HPDE6-E6E7 (cell line): ENCODE measurements around the gene CPLANE1.
"Not testable (repeated sequence)": the region's sequence is repeated elsewhere in the genome, so short reads cannot be mapped to it uniquely, and the experiment has no call there.

ENCODE experiments used
- DNase-seq: peaks from one replicate; pipeline ENCODE4 v3.0.0; 2011; ENCODE audit warnings: missing footprints; ENCODE audit errors: extremely low spot score

CPLANE1 gene

DNA sequence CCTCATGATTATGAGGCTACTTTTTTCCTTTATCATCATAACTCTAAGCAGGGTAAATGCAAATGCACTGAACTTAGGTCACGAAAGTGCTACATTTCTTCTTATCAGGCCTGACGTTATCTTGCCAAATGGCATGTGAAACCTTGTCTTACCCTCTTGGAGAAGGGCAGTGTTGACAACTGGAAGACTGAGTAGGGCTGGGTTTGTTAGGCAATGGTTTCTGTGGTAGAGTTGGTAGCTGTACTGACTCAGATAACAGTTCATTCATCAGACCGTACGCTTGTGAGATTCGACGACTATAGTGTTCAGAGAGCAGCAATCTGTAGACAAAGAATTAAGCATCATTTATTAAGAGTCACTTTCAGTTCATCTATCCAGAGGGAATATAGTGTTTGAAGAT is 127.7 kb downstream of the CPLANE1 start:
- no peak for DNase-seq

DNA sequence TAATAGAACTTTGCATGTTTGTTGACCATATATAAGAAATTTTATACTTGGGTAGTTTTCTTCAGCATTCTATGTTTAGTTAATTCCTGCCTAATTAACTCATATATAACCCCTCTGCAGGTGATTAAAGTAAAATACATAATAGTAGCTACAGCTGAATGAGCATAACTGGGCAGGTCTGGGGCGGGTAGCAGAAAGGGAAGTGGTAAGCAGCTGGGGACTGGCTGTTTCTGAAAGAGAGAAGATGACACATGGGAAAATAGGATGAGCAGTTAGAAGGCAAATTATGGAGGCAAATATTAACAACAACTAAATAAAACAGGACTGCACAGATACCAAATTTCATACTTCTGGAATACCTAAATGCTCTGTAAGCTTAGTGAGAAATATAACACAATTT is 128.1 kb downstream of the CPLANE1 start:
- DNase-seq = no peak

DNA sequence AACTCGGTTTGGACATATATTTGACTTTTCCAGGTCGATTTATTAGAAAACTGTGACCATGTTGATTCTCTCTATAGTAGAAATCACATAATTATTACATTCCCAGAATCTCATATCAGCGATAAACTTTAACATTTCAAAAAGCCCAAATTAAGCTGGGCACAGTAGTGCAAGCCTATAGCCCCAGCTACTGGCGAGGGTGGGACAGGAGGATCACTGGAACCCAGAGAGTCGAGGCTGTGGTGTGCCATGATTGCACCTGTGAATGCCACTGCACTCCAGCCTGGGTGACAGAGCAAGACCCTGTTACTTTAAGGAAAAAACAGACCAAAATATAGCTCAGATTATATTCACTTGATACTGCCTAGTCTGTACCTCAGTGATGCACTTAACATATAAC is 128.9 kb downstream of the CPLANE1 start:
- no peak for DNase-seq

DNA sequence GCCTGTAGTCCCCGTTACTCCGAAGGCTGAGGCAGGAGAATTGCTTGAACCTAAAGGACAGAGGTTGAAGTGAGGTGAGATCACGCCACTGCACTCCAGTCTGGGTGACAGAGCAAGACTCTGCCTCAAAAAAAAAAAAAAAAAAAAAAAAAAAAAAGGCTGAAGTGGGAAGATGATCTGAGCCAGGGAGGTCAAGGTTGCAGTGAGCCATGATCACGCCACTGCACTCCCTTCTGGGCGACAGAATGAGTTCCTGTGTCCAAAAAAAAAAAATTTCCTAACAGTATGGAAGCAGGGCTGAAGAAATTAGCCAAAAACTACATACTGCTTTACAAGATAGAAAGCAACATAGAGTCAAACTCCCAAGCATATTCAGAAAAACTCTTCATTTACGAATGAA is 132.8 kb downstream of the CPLANE1 start:
- no peak for DNase-seq

DNA sequence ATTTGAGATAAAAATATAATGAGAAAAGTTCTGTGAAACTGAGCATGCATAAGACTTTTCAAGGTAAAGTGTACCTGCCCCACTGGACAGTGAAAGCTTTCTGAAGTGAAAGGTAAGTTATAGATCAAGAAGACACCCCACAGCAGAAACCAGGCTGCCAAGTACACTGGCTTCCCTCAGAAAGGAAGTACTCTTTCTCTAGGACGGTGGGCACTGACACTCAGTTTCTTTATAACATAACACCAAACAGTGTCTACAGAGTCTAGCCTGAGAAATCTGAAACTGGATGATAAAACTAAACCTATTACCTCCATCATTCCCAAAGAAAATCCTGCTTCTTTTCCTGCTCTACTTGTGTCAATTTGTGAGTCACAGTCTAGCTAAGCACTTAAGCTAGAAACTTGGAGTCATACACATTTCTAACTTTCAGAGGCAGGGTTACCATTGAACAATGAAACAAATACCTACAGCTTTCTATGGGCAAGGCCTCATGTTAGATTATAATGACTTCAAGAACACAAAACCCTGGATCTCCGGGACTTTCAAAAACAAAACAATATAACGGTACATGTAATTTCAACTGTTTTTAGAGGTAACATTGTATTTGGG is 136.7 kb downstream of the CPLANE1 start:
- no peak for DNase-seq

DNA sequence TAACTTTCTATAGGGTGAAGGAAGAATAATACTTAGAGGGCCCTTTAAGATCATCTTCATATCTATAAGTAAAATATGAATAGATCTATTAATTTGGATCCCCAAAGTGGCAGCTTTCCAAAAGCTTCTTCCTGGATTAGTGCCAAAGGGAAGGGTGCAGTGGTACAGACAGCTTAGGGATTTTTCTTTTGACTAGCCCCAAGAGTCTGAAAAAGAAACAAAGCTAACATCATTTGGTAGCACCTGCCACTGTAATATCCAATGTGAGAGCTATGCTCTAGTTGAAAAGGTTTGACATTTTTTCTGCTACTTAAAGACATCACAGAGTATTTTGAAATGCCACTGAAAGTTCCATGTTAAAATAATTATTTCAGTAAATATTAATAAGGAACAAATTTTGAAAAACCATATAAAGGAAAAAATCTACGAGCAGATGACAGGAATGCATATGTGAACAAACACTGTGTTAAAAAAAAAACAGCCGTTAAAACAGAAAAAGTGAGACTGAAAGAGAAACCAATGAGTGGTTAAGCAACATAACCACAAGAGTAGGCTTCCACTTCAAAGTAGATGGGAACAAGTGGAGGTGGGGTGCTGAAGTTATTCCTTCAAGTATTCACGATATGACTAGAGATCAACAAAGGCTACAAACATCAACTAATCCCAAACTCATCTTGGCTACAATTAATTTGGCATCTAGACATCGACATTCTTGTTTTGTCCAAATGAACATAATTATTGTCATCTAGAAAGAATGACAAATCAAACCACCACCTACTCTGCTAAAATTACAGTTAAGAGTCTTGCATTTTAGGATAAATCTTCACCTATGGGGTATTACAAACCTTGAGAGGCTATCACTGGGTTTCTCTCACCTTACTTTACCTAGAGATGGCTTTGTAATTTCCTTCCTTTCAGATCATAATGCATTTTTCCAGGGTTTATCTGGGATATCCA is 137.5 kb downstream of the CPLANE1 start:
- no peak for DNase-seq

DNA sequence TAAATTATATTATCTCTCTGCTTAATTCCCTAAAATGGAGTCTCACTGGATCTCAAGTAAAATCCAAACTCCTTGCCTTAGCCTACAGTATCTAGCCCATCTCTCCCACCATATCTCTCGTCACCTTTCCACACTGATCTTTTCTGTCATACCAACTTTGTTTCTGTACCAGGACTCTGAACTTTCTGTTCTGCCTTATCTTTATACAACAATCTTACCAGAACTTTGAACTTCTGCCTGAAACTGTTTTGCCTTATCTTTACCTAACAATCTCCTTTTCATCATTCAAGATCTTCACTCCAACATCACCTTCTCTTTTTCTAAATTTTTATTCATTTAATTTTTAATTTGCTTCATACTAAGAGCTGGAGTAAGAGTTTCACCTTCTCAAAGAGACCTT is 139.0 kb downstream of the CPLANE1 start:
- no peak for DNase-seq

DNA sequence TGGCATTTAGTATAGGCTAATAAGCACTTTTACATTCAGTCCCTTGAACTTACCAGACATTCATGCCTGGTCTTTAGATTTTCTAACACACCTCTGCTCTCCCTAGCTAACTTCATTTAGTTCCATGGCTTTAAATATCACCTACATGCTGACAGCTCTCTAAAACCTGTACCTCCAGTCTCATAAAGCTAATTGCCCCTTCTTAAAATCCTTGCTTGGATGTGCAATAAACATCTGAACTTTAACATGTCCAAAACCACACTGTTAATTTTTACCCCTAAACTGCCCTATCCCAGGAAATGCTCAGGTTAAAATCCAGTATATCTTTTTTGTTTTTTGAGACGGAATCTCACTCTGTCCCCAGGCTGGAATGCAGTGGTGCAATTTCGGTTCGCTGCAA is 139.8 kb downstream of the CPLANE1 start:
- DNase-seq = no peak

DNA sequence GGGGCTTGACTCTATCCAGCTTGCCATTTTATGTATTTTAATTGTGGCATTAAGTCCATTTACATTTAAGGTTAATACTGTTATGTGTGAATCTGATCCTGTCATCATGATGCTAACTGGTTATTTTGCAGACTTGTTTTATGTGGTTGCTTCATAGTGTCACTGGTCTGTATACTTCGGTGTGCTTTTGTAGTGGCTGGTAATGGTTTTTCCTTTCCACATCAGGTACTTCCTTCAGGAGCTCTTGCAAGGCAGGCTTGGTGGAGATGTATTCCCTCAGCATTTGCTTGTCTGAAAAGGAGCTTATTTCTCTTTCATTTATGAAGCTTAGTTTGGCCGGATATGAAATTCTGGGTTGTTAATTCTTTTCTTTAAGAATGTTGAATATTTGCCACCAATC is 145.9 kb downstream of the CPLANE1 start:
- DNase-seq = no peak

DNA sequence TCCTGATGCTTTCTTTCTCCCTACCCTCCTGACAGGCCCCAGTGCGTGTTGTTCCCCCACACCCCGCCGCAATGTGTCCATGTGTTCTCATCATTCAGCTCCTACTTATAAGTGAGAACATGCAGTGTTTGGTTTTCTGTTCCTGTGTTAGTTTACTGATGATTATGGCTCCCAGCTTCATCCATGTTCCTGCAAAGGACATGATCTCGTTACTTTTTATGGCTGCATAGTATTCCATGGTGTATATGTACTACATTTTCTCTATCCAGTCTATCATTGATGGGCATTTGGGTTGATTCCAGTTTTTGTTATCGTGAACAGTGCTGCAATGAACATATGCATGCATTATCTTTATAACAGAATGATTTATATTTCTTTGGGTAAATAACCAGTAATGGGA is 149.9 kb downstream of the CPLANE1 start:
- not testable (repeated sequence) for DNase-seq

DNA sequence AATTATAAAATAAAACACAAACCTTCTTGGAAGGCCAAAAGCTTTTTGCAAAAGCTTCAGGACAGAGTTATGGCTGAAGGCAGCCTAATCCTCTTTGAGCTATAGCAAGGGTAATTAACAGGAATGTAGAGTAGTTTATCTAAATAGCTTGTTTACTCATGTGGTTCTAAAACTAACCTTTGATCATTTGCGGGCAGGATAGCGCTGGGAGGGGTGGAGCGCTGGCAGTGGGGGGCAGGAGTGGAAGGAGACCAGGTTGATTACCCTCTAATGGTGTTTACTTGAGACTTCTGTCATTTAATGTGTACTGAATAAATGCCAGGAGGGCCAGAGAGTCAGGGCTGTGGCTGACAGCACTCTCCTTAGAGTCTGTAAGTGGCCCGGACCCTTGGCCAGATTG is 155.4 kb downstream of the CPLANE1 start:
- not testable (repeated sequence) for DNase-seq

DNA sequence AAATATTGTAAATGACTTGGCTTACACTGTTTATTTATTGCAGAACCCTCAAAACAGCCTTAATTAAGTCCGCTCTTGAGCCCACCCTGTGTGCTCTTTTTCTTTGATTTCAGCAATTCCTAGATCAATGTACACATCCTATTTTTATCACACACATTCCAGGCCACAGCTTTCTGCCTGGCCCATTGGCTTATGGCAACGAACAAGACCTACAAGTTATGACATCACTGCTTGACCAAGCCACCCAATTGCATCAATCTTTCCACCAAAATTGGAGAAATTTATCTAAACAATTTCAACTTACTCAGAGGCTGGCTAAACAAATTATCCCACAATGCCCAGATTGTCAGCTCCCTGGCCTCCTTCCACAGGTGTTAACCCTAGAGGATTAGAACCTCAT is 158.4 kb downstream of the CPLANE1 start:
- DNase-seq = no peak

DNA sequence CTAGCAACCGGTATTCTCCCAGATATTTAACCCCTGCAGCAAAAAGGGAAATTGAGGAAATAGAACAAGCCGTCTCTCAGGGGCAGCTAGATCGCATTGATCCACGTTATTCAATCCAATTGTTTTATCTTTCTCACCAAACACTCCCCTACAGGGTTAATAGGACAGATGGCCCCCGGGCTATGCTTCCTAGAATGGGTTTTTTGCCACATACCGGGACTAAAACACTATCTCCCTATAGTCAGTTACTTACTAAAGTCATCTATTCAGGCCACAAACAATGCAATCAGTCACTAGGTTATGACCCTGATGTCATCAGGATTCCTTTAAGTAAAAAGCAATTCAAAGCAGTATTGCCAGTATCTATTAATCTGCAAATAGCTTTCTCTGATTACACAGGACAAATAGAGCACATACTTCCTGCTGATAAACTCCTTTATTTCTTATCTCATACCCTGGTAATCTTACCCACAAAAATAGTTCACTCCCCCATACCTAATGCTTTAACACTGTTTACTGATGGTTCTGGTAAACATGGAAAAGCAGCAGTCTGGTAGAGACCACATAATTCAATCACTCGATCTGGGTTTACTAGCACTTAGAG is 159.0 kb downstream of the CPLANE1 start:
- no peak for DNase-seq

DNA sequence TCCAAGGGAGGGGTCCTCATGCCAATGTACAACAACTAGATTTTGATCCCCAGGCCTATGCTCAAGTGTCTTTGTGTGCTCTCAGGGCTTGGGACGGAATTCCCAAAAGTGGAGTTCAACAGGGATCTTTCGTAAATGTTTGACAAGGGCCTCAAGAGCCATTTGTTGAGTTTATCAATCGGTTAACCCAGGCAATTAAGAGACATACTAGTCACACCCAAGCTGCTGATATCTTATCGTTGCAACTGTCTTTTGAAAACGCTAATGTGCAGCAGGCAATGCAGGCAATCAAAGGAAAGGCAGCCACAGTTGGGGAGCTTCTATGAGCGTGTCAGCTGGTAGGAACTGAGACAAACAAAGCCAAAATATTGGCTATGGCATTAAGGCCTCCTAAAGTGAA is 161.2 kb downstream of the CPLANE1 start:
- DNase-seq = no peak

DNA sequence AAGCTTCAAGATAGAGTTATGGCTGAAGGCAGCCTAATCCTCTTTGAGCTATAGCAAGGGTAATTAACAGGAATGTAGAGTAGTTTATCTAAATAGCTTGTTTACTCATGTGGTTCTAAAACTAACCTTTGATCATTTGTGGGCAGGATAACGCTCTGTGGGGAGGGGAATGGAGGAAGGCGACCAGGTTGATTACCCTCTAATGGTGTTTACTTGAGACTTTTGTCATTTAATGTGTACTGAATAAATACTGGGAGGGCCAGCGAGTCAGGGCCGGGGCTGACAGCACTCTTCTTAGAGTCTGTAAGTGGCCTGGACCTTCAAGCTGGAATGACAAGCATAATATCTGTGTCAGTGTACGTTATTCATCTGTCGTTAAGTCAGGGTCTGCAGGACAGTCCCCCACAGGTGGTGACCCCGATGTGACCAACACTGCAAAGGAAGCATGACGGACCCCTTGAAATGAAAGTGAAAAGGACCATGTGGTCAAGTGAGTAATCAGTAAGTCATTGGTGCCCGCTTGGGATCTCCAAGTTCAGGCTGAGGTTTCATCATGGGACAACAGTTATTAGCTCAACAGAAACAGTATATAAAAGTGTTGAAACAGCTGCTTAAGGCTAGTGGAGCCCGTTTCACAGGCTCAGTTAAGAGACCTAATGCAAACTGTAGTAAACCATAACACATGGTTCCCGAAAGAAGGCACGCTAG is 162.6 kb downstream of the CPLANE1 start:
- no peak for DNase-seq

DNA sequence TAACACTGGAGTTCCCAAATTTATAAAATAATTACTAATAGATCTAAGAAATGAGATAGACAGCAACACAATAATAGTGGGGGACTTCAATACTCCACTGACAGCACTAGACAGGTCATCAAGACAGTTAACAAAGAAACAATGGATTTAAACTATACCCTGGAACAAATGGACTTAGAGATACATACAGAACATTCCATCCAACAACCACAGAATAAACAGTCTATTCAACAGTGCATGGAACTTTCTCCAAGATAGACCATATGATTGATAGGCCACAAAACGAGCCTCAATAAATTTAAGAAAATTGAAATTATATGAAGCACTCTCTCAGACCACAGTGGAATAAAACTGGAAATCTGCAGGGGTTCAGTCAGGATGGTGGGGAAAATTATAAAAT is 163.2 kb downstream of the CPLANE1 start:
- DNase-seq = not testable (repeated sequence)

DNA sequence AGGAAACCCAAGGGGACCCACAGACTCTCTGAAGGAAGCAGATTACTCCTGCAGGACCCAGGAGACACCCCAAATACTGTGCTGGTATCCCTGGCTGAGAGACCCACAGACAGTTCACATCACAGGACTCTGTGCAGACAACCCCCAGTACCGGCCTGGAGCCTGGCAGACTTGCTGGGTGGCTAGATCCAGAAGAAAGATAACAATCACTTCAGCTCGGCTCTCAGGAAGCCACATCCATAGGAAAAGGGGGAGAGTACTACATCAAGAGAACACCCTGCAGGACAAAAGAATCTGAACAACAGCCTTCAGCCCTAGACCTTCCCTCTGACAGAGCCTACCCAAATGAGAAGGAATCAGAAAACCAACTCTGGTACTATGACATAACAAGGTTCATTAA is 166.2 kb downstream of the CPLANE1 start:
- DNase-seq = not testable (repeated sequence)

DNA sequence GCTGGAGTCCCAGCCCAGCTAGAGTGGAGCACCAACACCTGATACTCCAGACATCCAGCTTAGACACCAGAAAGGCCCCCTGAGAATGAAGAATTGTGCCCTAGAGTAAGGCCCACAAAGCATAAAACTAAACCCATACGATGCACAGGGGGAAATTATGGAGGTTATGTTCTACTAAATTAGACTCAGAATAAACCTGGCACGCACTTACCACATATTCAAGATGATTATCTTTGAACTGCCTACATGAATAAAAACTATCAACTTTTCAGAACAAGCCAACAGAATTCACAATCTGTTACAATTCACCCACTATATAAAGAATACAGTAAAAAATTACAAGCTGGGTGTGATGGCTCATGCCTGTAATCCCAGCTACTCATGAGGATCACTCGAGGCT is 168.5 kb downstream of the CPLANE1 start:
- no peak for DNase-seq

DNA sequence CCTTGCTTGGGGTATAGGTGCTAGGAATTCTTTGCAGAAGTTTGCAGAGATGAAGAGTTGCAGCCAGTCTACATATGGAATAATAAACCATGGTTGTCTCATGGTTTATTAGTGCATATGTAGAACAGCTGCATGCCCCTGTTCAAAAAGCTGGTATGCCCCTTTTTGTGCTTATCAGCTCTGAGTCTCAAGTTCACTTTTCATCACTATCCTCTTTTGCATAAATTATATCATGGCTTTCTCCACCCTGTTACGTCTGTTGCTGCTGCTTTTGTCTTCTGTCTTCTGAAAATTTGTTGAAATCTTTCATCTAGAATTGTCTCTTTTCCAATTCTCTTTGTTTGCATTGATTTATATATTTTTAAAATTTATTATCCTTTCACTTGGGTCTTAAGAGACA is 172.0 kb downstream of the CPLANE1 start:
- DNase-seq = no peak

DNA sequence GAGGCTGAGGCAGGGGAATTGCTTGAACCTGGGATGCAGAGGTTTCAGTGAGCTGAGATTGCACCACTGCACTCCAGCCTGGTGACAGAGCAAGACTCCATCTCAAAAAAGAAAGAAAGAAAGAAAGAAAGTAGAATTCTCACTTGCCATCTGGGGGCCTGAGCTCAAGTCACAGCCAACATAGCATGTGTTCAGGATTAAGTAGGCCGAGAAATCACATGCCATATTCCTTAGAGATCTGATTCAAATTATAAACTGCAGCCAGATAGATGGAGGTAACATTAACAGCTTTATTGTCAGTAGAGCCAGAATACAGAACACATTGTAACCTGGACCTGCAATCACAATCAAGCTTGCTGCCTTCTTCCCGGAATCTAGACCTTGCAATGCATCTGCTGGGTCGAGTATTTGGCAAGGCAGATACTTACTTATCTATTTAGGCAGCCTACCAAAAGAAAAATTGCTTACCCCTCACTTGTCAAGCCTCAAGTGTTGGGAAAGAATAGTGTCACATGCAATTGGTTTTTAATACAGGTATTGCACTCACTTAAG is 173.7 kb downstream of the CPLANE1 start:
- DNase-seq = no peak

DNA sequence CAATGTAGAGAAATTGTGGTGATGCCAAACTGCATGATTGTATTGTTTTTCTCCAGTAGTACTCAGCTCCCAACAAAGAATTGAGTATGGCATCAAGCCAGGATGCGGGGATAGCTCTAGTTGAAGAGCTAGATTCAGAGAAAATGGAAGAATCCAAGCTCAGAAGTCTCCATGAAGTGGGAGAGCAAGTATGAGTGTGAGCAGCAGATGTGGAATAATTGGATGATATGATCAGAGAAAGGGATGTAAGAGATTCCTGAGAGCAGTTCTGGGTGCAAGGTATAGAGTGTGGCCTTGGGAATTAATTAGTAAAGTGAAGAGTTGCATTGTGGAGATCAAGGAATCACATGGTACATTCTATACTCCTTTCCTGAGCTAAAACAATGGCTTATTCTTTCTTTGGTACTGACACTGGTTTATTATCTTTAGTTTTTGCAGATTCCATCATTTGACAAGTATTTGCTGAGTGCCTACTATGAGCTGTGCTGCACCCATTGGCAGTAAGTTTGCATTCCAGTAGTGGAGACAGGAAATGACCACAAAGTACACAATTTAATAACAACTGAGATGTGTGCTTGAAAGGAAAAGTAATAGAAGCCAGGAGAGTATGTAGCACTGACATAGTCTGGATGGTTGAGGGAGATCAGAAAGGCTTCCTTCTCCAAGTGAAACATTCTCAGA is 177.1 kb downstream of the CPLANE1 start:
- no peak for DNase-seq
